Aorta (tissue), 5 donors: ENCODE data around the gene CXorf38. TPM values are rescaled to one million over a fixed set of nuclear protein-coding genes. Genes with fewer than 3 reads are reported as not detected.
"Not testable (repeated sequence)": the region's sequence is repeated elsewhere in the genome, so short reads cannot be mapped to it uniquely, and the experiment has no call there.

Source experiments
- ATAC-seq: fragments of 200-7000 bp; cut with Tn5 transposase; one replicate; pipeline ENCODE4 v1.9.1; 2022; ENCODE audit warnings: moderate library complexity; ENCODE audit not compliant: low FRiP score
- DNase-seq, 2 donors: peaks; one replicate each; pipeline ENCODE4 v3.0.0-alpha.2; 2020
- H3K27ac ChIP-seq, 2 donors: one replicate each; pipeline ENCODE4 v1.5.1; 2013; ENCODE audit warnings: low read length in 2 of 2, mild to moderate bottlenecking in 2 of 2, moderate library complexity in 2 of 2, control low read depth in 1 of 2, inconsistent platforms in 1 of 2, low read depth in 1 of 2
- H3K27me3 ChIP-seq, 2 donors: one replicate each; pipeline ENCODE4 v1.6.1; 2013; ENCODE audit warnings: control low read depth in 1 of 2, low read length in 1 of 2, mild to moderate bottlenecking in 1 of 2, moderate library complexity in 1 of 2; ENCODE audit not compliant: insufficient read depth in 2 of 2, control insufficient read depth in 1 of 2
- H3K36me3 ChIP-seq, 2 donors: one replicate each; pipeline ENCODE4 v1.6.1; 2013; ENCODE audit warnings: control low read depth in 1 of 2, low read length in 1 of 2, mild to moderate bottlenecking in 1 of 2; ENCODE audit not compliant: insufficient read depth in 2 of 2, control insufficient read depth in 1 of 2
- H3K4me1 ChIP-seq, 2 donors: one replicate each; pipeline ENCODE4 v1.6.1; 2013; ENCODE audit warnings: low read length in 2 of 2, control low read depth in 1 of 2, mild to moderate bottlenecking in 1 of 2, moderate library complexity in 1 of 2; ENCODE audit not compliant: insufficient read depth in 2 of 2, control insufficient read depth in 1 of 2
- H3K4me3 ChIP-seq, 2 donors: one replicate each; pipeline ENCODE4 v1.5.1; 2013; ENCODE audit warnings: low read length in 2 of 2, control low read depth in 1 of 2, mild to moderate bottlenecking in 1 of 2
- H3K9me3 ChIP-seq: one replicate; pipeline ENCODE4 v1.6.1; 2013; ENCODE audit warnings: mild to moderate bottlenecking, low read length; ENCODE audit not compliant: control insufficient read depth
- WGBS, 2 donors: extraction: QIAGEN DNeasy Blood & Tissue Kit; methylation state at CpG; one replicate each; pipeline ENCODE4 v1.1.7; 2013; 5-methylcytosine and 5-hydroxymethylcytosine counted together
- intact Hi-C, 2 donors: fragments of 100-400 bp; cut with DNase I; formaldehyde crosslinking; loops; one replicate each; pipeline versions ENCODE4 v1.14.2 to v1.15.0; 2022
- polyA plus RNA-seq, 2 donors: library from polyadenylated mRNA; stranded (reverse); fragments of 200-250 nt; gene quantifications; one replicate each; pipeline ENCODE4 v1.2.3, GENCODE V29; 2013
- total RNA-seq, 2 donors: library from RNA; stranded (reverse); fragmentation: NEBNext Ultra II Directional; extraction: Animal tissue kit (Norgen Biotek cat#: 25700); gene quantifications; one replicate each; pipeline ENCODE4 v1.2.1, GENCODE V29; 2021
- donor health status: healthy with polysubstance abuse.
- donor health status: Bipolar disorder and iron deficiency.
- donor health status: DM: no; HTN: no; CAD: no.
- donor health status: DM: no; HTN: no; CAD: no.
- donor health status: DM: yes; HTN: yes; CAD: no.

CXorf38 gene
- total and polyA plus RNA-seq, 4 donors: 7.0 to 13.2 (median 9.1) TPM

DNA sequence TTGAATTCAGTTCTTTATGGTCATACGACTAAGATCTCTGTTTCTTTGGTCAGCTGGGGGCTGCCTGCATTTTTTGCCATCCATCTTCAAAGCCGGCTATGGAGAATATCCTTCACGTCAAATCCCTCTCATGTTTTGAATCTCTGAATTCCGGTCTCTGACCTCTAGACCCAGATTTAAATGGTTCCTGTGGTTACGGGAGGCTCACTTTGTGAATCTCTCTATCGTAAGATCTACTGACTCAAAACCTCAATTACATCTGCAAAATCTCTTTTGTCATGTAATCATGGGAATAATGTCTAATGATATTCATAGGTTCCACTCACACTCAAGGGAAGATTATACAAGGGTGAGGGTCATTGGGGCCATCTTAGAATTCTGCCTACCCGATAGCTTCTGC, 29.8 kb downstream of the CXorf38 start:
- intact Hi-C loops: no loop called here
- 81 to 83% methylated on average over 7 of the region's 7 CpGs for WGBS, 2 donors
- Histone ChIP-seq H3K4me3 (no peak overlapping the region), H3K9me3 (no peaks in the 10 kb centered on the region), H3K4me1 (no peaks in the 10 kb centered on the region), H3K27me3 (no peaks in the 10 kb centered on the region), H3K27ac (no peak overlapping the region), H3K36me3 (no peaks in the 10 kb centered on the region)
- DNase-seq (no peak), ATAC-seq (no peak)

DNA sequence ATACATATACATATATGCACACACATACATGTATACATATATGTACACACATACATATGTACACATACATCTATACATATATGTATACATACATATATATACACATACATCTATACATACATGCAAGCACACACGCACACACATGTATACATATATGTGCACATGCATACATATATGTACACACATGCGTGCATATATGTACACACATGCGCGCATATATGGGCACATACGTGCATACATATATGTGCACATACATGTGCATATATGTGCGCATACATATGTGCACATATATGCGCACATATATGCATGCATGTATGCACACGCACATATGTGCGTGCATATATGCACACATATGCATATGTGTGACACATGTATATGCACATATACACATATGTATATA, 31.4 kb downstream of the CXorf38 start:
- H3K27me3 ChIP-seq: no peaks in the 10 kb centered on the region
- H3K4me3 ChIP-seq: no peak overlapping the region
- H3K36me3 ChIP-seq: no peaks in the 10 kb centered on the region
- no peak for DNase-seq
- intact Hi-C loops: no loop called here
- ATAC-seq: no peak
- WGBS, 2 donors: 76 to 80% methylated on average over 9 of the region's 9 CpGs
- no peak overlapping the region for H3K27ac ChIP-seq
- no peaks in the 10 kb centered on the region for H3K4me1 ChIP-seq
- no peaks in the 10 kb centered on the region for H3K9me3 ChIP-seq

DNA sequence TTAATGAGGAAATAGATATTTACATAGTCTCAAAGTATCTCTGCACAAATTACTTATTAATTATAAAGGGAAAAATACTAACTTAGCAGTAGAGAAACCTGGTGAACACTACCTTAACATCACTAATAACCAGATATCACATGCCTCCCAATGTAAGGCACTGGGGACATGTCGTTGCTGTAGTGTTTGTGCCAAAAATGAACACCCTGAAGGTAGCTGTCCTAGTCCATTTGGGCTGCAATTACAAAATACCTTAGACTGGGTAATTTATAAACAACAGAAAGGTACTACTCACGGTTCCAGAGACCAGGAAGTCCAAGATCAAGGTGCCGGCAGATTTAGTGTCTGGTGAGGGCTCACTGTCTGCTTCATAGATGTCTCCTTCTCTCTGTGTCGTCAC, 34.9 kb downstream of the CXorf38 start:
- no peaks in the 10 kb centered on the region for H3K36me3 ChIP-seq
- WGBS, 2 donors: 59 to 65% methylated on average over 4 of the region's 4 CpGs
- DNase-seq: no peak
- H3K27ac ChIP-seq: no peak overlapping the region
- H3K9me3 ChIP-seq: no peaks in the 10 kb centered on the region
- intact Hi-C loops: no loop called here
- H3K27me3 ChIP-seq: no peaks in the 10 kb centered on the region
- no peak for ATAC-seq
- no peak overlapping the region for H3K4me3 ChIP-seq
- H3K4me1 ChIP-seq: no peaks in the 10 kb centered on the region

DNA sequence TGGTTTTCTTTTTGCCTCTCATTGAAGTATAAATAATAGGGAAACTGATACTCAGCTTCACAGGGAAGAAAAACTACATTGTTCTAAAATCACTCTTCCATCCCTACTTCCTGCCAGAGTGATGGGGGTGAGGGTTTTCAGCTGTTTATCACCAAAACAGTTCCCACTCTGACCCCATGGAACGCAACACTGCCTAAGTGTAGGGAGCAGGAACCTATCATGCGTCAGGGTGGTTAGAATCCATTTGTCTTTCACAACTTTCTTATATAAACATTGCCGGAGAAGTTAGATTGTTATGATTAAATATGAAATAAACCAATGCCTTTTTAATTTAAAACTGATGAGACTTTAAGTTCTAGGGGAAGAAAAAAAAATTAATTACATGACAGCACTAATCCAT, 40.0 kb downstream of the CXorf38 start:
- Histone ChIP-seq H3K36me3 (no peaks in the 10 kb centered on the region), H3K27ac (no peak overlapping the region), H3K27me3 (no peaks in the 10 kb centered on the region), H3K4me1 (no peaks in the 10 kb centered on the region), H3K9me3 (no peaks in the 10 kb centered on the region), H3K4me3 (no peak overlapping the region)
- intact Hi-C loops: no loop called here
- 62 to 75% methylated on average over 3 of the region's 3 CpGs for WGBS, 2 donors
- no peak for DNase-seq
- ATAC-seq: no peak

DNA sequence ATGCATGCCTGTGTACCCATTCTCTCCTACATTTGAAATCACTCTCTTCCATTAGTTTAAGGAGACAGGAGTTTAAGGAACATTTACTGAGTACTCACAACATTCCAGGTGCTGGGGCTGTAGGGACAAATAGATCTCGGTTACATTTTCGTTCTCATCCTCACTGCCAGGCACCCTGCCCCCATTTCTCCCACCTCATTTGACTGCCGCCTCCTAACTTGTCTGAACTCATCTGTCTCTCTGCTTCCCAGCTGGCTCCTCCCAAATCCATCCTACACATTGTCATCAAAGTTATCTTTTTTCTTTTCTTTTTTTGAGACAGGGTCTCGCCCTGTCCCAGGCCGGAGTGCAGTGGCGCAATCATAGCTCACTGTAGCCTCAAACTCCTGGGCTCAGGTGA, 43.9 kb downstream of the CXorf38 start:
- Histone ChIP-seq H3K4me1 (no peaks in the 10 kb centered on the region), H3K27me3 (no peaks in the 10 kb centered on the region), H3K36me3 (no peaks in the 10 kb centered on the region), H3K9me3 (no peaks in the 10 kb centered on the region), H3K4me3 (no peak overlapping the region), H3K27ac (no peak overlapping the region)
- ATAC-seq: no peak
- intact Hi-C loops: no loop called here
- 88 to 97% methylated on average over 6 of the region's 6 CpGs for WGBS, 2 donors
- DNase-seq: no peak

DNA sequence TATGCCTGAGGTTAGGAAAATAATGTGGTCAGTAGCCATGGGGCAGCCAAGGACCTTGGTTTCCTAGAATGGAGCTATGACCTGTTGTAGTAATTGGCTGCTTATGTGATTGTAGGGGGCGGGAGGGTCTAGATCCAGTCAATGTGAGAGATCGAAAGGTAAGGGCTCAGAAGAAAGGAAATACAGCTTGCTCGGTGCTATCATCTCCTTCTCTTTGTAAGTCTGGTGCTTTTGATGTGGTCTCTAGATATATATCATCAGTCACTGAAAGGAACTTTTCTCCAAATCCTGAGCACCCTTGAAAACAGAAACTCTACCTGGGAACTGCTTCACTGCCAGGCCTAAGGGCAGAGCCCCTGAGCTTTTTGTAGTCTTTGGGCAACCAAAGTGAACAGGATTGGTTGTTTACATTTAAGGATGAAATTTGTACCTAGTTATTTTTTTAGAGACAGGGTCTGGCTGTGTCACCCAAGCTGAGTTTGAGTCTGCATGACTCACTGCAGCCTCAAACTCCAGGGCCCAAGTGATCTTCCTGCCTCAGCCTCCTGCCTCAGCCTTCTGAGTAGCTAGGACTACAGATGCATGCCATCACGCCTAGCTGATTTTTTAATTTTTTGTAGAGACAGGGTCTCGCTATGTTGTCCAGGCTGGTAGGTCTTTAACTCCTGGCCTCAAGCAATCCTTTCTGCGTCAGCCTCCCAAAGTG, 57.6 kb downstream of the CXorf38 start:
- ATAC-seq, DNase-seq, H3K27me3 ChIP-seq, H3K27ac ChIP-seq, H3K36me3 ChIP-seq, H3K9me3 ChIP-seq, H3K4me3 ChIP-seq, intact Hi-C loops, H3K4me1 ChIP-seq: not testable (repeated sequence)
- WGBS, 2 donors: 85 to 91% methylated on average over 6 of the region's 6 CpGs

DNA sequence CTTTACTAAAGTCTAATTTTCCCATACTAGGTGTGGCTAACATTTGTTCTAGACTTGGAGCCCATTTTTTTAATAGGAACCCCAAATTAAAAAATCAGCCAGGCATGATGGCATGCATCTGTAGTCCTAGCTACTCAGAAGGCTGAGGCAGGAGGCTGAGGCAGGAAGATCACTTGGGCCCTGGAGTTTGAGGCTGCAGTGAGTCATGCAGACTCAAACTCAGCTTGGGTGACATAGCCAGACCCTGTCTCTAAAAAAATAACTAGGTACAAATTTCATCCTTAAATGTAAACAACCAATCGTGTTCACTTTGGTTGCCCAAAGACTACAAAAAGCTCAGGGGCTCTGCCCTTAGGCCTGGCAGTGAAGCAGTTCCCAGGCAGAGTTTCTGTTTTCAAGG, 59.7 kb downstream of the CXorf38 start:
- DNase-seq, H3K4me3 ChIP-seq, ATAC-seq, intact Hi-C loops, H3K9me3 ChIP-seq, H3K27ac ChIP-seq, H3K36me3 ChIP-seq, H3K4me1 ChIP-seq, H3K27me3 ChIP-seq: not testable (repeated sequence)
- WGBS, 2 donors: 54 to 67% methylated on average over 1 of the region's 1 CpG

DNA sequence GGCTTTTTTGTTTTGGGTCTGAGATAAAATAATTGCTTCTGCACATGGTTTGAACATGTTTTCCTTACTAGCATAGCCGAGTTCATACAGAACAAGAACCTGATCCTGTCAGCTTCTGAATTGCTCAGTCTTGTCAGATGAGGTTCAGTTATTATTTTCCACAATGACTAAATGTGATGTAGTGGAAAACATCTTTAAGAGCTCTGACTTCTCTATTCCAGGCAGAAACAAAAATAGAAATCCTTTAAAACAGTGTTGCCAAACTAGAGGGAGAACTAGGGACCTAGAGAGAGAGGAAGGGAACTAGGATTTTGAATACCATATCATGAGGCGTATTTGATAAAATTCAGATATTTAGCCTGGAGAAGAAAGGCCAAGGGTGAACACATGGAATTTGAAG, 64.5 kb downstream of the CXorf38 start:
- ATAC-seq (no peak), DNase-seq (no peak)
- Histone ChIP-seq H3K36me3 (no peaks in the 10 kb centered on the region), H3K27ac (no peak overlapping the region), H3K9me3 (no peaks in the 10 kb centered on the region), H3K27me3 (no peaks in the 10 kb centered on the region), H3K4me3 (no peak overlapping the region), H3K4me1 (no peaks in the 10 kb centered on the region)
- WGBS, 2 donors: 67% methylated on average over 2 of the region's 2 CpGs
- intact Hi-C loops: no loop called here

DNA sequence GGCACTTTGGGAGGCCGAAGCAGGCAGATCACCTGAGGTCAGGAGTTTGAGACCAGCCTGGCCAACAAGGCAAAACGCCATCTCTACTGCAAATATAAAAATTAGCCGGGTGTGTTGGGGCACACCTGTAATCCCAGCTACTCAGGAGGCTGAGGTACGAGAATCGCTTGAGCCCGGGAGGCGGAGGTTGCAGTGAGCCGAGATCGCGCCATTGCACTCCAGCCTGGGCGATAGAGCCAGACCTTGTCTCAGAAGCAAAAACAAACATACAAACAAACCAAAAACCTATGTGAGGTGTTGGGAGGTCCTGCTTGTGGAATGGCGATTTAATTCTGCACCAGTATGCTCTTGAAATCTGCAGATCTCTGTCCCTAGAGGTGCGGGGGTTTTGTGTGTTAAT, 65.2 kb downstream of the CXorf38 start:
- 88 to 90% methylated on average over 13 of the region's 13 CpGs for WGBS, 2 donors
- H3K36me3 ChIP-seq, H3K4me3 ChIP-seq, intact Hi-C loops, H3K9me3 ChIP-seq, DNase-seq, ATAC-seq, H3K27me3 ChIP-seq, H3K4me1 ChIP-seq, H3K27ac ChIP-seq: not testable (repeated sequence)
